GM18511 (cell line): ENCODE results near the gene PLA2G4C.

Experiments
- ATAC-seq: cut with Tn5 transposase; IDR thresholded peaks from one replicate; pipeline ENCODE4 v1.9.1; 2021; ENCODE audit warnings: mild to moderate bottlenecking, moderate library complexity; ENCODE audit not compliant: unreplicated experiment

Gene PLA2G4C

DNA sequence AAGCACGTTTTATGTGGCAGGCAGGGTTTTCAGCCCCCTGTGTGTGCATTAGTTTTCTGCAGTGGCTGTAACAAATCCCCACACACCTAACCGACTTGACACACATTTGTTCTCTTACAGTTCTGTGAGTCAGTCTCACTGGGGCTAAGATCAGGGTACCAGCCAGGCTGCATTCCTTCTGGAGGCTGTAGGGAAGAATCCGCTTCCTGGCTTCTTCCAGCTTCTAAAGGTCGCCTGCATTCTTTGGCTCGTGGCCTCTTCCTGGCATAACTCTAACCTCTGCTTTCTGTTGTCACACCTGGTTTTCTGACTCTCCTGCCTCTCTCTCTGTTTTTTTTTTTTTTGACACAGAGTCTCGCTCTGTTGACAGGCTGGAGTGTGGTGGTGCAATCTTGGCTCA, 109.8 kb downstream of the PLA2G4C start:
- no peak for ATAC-seq

DNA sequence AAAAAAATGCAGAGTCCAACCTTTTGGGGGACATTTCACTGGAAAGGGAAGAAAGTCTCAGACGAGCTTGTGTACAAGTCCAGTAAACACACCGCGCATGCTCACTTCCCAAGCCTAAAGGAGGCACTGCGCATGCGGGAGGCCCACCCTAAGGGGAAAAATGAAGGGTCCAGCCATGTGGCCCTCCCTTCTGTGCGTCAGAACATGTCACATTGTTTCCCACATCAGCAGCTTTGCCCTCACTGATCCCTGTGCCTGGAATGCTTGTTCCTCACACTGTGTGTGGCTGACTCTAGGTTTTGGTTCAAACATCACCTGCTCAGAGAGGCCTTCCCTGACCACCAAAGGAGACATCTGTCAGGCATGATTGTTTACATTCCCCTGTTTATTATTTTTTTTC, 111.8 kb downstream of the PLA2G4C start:
- ATAC-seq: no peak
